GM23338 (cell line): Measurements from ENCODE around the gene POU2AF2. TPM values are rescaled to one million over a fixed set of nuclear protein-coding genes. Genes with fewer than 3 reads are reported as not detected.

Experiments
- ATAC-seq: fragments of 200-7000 bp; cut with Tn5 transposase; 3 replicates; pipeline ENCODE4 v1.9.1; 2020
- DNase-seq: peaks from one replicate; pipeline ENCODE4 v3.0.0-alpha.2; 2015; ENCODE audit warnings: low spot score
- H2AFZ ChIP-seq: fragments of 200-600 bp; sonication (generic); 2 replicates; pipeline ENCODE4 v1.8.0; 2016; ENCODE audit warnings: antibody characterized with exemption, mild to moderate bottlenecking, moderate library complexity
- H3F3A ChIP-seq: fragments of 200-600 bp; sonication (generic); replicated peaks from 2 replicates; pipeline ENCODE4 v1.8.0; 2017; ENCODE audit warnings: antibody characterized with exemption, mixed run types, low read depth
- H3K27ac ChIP-seq: fragments of 200-600 bp; sonication (generic); 2 replicates; pipeline ENCODE4 v1.6.1; 2016; ENCODE audit warnings: low read depth
- H3K27me3 ChIP-seq: fragments of 200-600 bp; sonication (generic); 2 replicates; pipeline ENCODE4 v1.8.0; 2016; ENCODE audit warnings: mild to moderate bottlenecking, mixed run types, moderate library complexity; ENCODE audit not compliant: insufficient read depth
- H3K36me3 ChIP-seq: fragments of 200-600 bp; sonication (generic); 2 replicates; pipeline ENCODE4 v1.8.0; 2016; ENCODE audit warnings: mild to moderate bottlenecking; ENCODE audit not compliant: insufficient read depth
- H3K4me1 ChIP-seq: fragments of 200-600 bp; sonication (generic); 2 replicates; pipeline ENCODE4 v1.8.0; 2016; ENCODE audit warnings: mild to moderate bottlenecking, moderate library complexity; ENCODE audit not compliant: insufficient read depth
- H3K4me2 ChIP-seq: fragments of 200-600 bp; sonication (generic); 2 replicates; pipeline ENCODE4 v1.7.1; 2017; ENCODE audit warnings: mixed run types
- H3K4me3 ChIP-seq: fragments of 200-600 bp; sonication (generic); 2 replicates; pipeline ENCODE4 v1.6.1; 2016; ENCODE audit warnings: mixed run types
- H3K79me2 ChIP-seq: fragments of 200-600 bp; sonication (generic); replicated peaks from 2 replicates; pipeline ENCODE4 v1.8.0; 2017; ENCODE audit warnings: mild to moderate bottlenecking; ENCODE audit not compliant: insufficient read depth
- H3K9me2 ChIP-seq: fragments of 200-600 bp; sonication (generic); 2 replicates; pipeline ENCODE4 v1.8.0; 2017; ENCODE audit not compliant: insufficient read depth
- H4K20me1 ChIP-seq: fragments of 200-600 bp; sonication (generic); replicated peaks from 2 replicates; pipeline ENCODE4 v1.8.0; 2017; ENCODE audit warnings: mild to moderate bottlenecking; ENCODE audit not compliant: insufficient read depth
- H3K27ac Mint-ChIP-seq: 2 replicates; pipeline ENCODE4 v1.8.0; 2020; ENCODE audit warnings: inconsistent platforms, mild to moderate bottlenecking, moderate library complexity, mixed read lengths
- H3K27me3 Mint-ChIP-seq: 3 replicates; pipeline ENCODE4 v1.8.0; 2022; ENCODE audit warnings: low read depth, mild to moderate bottlenecking, moderate library complexity, mixed read lengths, inconsistent platforms; ENCODE audit not compliant: insufficient read depth, poor library complexity
- H3K36me3 Mint-ChIP-seq: 3 replicates; pipeline ENCODE4 v1.8.0; 2021; ENCODE audit warnings: low read depth, mild to moderate bottlenecking, inconsistent platforms, moderate library complexity, mixed read lengths
- H3K4me1 Mint-ChIP-seq: 3 replicates; pipeline ENCODE4 v1.8.0; 2020; ENCODE audit warnings: mild to moderate bottlenecking, inconsistent platforms, mixed read lengths
- H3K4me3 Mint-ChIP-seq: 3 replicates; pipeline ENCODE4 v1.8.0; 2021; ENCODE audit warnings: moderate library complexity, mild to moderate bottlenecking, inconsistent platforms, mixed read lengths
- H3K9me3 Mint-ChIP-seq: 3 replicates; pipeline ENCODE4 v1.8.0; 2020; ENCODE audit warnings: moderate library complexity, mild to moderate bottlenecking, inconsistent platforms, mixed read lengths
- CREB1 ChIP-seq: fragments of 250-450 bp; sonication (Bioruptor Pico); IDR thresholded peaks from 2 replicates; pipeline ENCODE4 v1.5.0; 2020; ENCODE audit warnings: low read depth, mild to moderate bottlenecking, moderate library complexity
- EZH2 ChIP-seq: fragments of 200-600 bp; sonication (generic); IDR thresholded peaks from one replicate; pipeline ENCODE4 v1.8.0; 2017; ENCODE audit warnings: antibody characterized with exemption, mild to moderate bottlenecking, low read depth; ENCODE audit not compliant: unreplicated experiment
- EZH2phosphoT487 ChIP-seq: fragments of 200-600 bp; sonication (generic); IDR thresholded peaks from one replicate; pipeline ENCODE4 v1.8.1; 2018; ENCODE audit warnings: antibody characterized with exemption; ENCODE audit not compliant: unreplicated experiment
- JUNB ChIP-seq: IDR thresholded peaks from one replicate; pipeline ENCODE4 v1.6.1; 2016; ENCODE audit warnings: antibody characterized with exemption; ENCODE audit not compliant: unreplicated experiment
- NANOG ChIP-seq: IDR thresholded peaks from 2 replicates; pipeline ENCODE4 v1.6.1; 2016; ENCODE audit warnings: antibody characterized with exemption, borderline replicate concordance
- POLR2AphosphoS5 ChIP-seq: IDR thresholded peaks from 2 replicates; pipeline ENCODE4 v1.6.1; 2016; ENCODE audit warnings: antibody characterized with exemption, low read depth
- REST ChIP-seq: IDR thresholded peaks from one replicate; pipeline ENCODE4 v1.6.1; 2018; ENCODE audit warnings: antibody characterized with exemption; ENCODE audit not compliant: unreplicated experiment
- ZNF114 ChIP-seq: fragments of 250-450 bp; sonication (Bioruptor Pico); IDR thresholded peaks from 2 replicates; pipeline ENCODE4 v1.5.0; 2020; ENCODE audit warnings: mild to moderate bottlenecking, moderate library complexity
- ZNF331 ChIP-seq: fragments of 250-450 bp; sonication (Bioruptor Pico); IDR thresholded peaks from 2 replicates; pipeline ENCODE4 v1.5.0; 2020; ENCODE audit warnings: low read depth, mild to moderate bottlenecking, moderate library complexity
- polyA plus RNA-seq: library from polyadenylated mRNA; unstranded; fragments of >200 nt; fragmentation: Nextera tagmentation; extraction: Ambion mirVana; gene quantifications from 2 replicates; pipeline ENCODE4 v1.2.1, GENCODE V29; 2016
- total RNA-seq: library from RNA; depleted of rRNA; stranded (reverse); fragments of >200 nt; shearing (Covaris generic); gene quantifications from 2 replicates; pipeline ENCODE4 v1.2.3, GENCODE V29; 2014
- TF ChIP-seq, protein P1 (sequence below): IDR thresholded peaks from 2 replicates; pipeline ENCODE4 v1.6.1; 2016; ENCODE audit warnings: antibody characterized with exemption

The POU2AF2 gene
- total and polyA plus RNA-seq, 2 experiments from 2014 or later, result not detected

GRCh38 chr11:111264646-111265045 lies 19.1 kb downstream of the POU2AF2 start:
- H3K79me2 ChIP-seq, result no peaks in the 10 kb centered on the region
- DNase-seq (no peak), ATAC-seq (no peak)
- Mint-ChIP-seq H3K4me3 (no peak overlapping the region), H3K9me3 (no peaks in the 10 kb centered on the region), H3K27ac (no peak overlapping the region), H3K27me3 (no peaks in the 10 kb centered on the region), H3K36me3 (no peaks in the 10 kb centered on the region), H3K4me1 (no peaks in the 10 kb centered on the region)
- no peaks in the 10 kb centered on the region for H3F3A ChIP-seq
- TF ChIP-seq JUNB (no peak), REST (no peak), EZH2phosphoT487 (no peak), CREB1 (CRISPR knock-in tag) (no peak), NANOG (no peak), POLR2AphosphoS5 (no peak), ZNF114 (no peak), EZH2 (no peak), ZNF331 (CRISPR knock-in tag) (no peak)
- TF ChIP-seq, protein P1, sequence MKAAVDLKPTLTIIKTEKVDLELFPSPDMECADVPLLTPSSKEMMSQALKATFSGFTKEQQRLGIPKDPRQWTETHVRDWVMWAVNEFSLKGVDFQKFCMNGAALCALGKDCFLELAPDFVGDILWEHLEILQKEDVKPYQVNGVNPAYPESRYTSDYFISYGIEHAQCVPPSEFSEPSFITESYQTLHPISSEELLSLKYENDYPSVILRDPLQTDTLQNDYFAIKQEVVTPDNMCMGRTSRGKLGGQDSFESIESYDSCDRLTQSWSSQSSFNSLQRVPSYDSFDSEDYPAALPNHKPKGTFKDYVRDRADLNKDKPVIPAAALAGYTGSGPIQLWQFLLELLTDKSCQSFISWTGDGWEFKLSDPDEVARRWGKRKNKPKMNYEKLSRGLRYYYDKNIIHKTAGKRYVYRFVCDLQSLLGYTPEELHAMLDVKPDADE, result no peak
- no peak overlapping the region for H3K27ac ChIP-seq
- H3K36me3 ChIP-seq, result no peaks in the 10 kb centered on the region
- H3K4me2 ChIP-seq, result no peak overlapping the region
- H3K9me2 ChIP-seq, result no peaks in the 10 kb centered on the region
- H3K27me3 ChIP-seq, result no peaks in the 10 kb centered on the region
- no peak overlapping the region for H3K4me3 ChIP-seq
- no peaks in the 10 kb centered on the region for H4K20me1 ChIP-seq
- H3K4me1 ChIP-seq, result no peaks in the 10 kb centered on the region
- H2AFZ ChIP-seq, result no peak overlapping the region; the same call in 1 of the 2 replicates

GRCh38 chr11:111265421-111265820 lies 19.9 kb downstream of the POU2AF2 start:
- no peaks in the 10 kb centered on the region for H3K9me3 Mint-ChIP-seq
- Histone ChIP-seq H3K27ac (no peak overlapping the region), H3K4me2 (no peak overlapping the region), H4K20me1 (no peaks in the 10 kb centered on the region), H2AFZ (no peak overlapping the region), H3K4me3 (no peak overlapping the region), H3K36me3 (no peaks in the 10 kb centered on the region), H3K79me2 (no peaks in the 10 kb centered on the region), H3K9me2 (no peaks in the 10 kb centered on the region), H3K27me3 (no peaks in the 10 kb centered on the region), H3K4me1 (no peaks in the 10 kb centered on the region), H3F3A (no peaks in the 10 kb centered on the region)
- H3K27ac Mint-ChIP-seq, result no peak overlapping the region
- no peaks in the 10 kb centered on the region; the same call in 2 of the 3 replicates for H3K4me1 Mint-ChIP-seq
- no peak for ATAC-seq
- no peak overlapping the region for H3K4me3 Mint-ChIP-seq
- no peaks in the 10 kb centered on the region for H3K36me3 Mint-ChIP-seq
- H3K27me3 Mint-ChIP-seq, result no peaks in the 10 kb centered on the region
- no peak for DNase-seq
- TF ChIP-seq ZNF331 (CRISPR knock-in tag), result no peak
- TF ChIP-seq CREB1 (CRISPR knock-in tag), result no peak
- TF ChIP-seq JUNB, result no peak
- TF ChIP-seq, protein P1, result no peak
- no peak for TF ChIP-seq REST
